ENCODE measurements around the gene PEAK1.

PEAK1 gene

GRCh38 chr15:77099741-77100463, 320.0 kb downstream of the PEAK1 start:
- DNase-seq (ENCODE audit: extremely low read depth in 1 of 2, low read depth in 1 of 2): no peak

- no peak for DNase-seq (ENCODE audit: extremely low read depth in 1 of 2, low read depth in 1 of 2)
These were observed 321.3 kb downstream of the PEAK1 start for GRCh38 chr15:77098572-77098971.

DNA sequence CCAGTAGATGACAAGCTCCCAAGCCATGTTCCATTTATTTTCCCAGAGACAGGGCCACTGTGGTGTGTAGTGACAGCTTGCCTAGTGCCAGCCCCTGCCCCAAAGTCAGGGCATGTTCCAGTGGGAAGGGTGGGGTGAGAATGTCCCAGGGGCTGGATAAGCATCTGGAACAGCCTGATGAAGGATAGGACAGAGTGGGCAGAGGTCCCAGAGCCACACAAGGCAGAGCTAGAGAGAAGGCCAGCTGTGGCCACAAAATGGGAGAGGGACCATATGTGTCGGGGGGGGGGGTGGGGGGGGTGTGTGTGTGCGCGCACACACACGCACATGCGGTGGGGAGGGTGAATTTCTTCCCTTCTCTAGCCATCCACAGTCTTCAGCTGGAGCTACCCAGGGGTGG, 322.0 kb downstream of the PEAK1 start:
- no peak for DNase-seq (ENCODE audit: extremely low read depth in 1 of 2, low read depth in 1 of 2)

GRCh38 chr15:77097248-77097721, 322.6 kb downstream of the PEAK1 start:
- no peak for DNase-seq (ENCODE audit: extremely low read depth in 1 of 2, low read depth in 1 of 2)

DNA sequence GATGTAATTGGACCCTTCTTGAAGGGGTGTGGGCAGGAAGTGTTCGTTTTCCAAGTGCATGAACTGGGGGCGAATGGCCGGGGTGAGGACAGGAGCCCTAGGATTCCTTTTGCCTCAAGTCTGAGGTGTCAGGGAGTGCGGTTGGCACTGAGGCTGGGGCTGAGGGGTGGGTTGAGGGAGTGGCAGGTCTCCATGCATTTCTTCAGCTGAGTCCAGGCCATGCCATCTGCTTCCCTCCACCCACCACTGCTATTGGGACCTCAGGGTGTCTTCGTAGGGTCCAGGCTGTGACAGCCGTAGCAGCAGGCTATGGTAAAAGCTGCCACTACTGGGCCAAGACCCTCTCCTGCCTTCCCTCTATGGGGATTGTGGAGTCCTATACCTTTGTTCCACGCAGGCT, 323.4 kb downstream of the PEAK1 start:
- DNase-seq (ENCODE audit: extremely low read depth in 1 of 2, low read depth in 1 of 2): no peak

DNA sequence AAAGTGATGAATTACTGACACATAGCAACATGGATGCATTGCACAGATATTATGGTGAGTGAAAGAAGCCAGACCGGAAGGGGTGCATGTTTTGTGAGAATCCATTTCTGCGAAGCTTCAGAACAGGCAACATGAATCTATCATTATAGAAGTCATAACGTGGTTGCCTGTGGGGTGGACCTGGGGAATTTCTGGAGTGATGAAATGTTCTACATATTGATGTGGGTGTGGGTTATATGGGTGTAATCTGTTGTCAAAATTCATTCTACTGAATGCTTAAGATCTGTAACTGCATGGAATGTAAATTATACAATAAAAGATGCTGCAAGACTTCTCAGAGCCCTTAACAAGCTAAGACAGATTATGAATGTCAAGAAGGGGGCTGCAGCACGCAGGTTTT, 323.8 kb downstream of the PEAK1 start:
- DNase-seq (ENCODE audit: extremely low read depth in 1 of 2, low read depth in 1 of 2): no peak

GRCh38 chr15:77094397-77095030, 325.4 kb downstream of the PEAK1 start:
- no peak for DNase-seq (ENCODE audit: extremely low read depth in 1 of 2, low read depth in 1 of 2)

DNA sequence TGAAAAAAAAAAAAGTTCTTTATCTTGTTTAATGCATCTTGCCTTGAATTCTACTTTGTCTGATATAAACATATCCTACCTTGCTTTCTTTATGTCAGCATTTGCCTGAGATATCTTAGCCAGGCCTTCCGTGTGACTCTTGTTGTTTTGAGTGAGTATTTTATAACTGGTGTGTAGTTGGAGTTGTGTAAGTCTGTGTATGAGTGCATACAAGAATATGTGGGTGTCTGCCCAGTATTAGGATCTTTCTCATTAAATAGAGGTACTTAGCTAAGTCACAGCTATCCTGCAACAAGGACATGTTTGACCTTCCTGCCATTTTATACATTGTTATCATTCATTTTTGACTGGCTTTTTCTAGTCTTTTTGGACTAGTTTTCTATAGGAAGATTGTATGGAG, 326.5 kb downstream of the PEAK1 start:
- no peak for DNase-seq (ENCODE audit: extremely low read depth in 1 of 2, low read depth in 1 of 2)

DNA sequence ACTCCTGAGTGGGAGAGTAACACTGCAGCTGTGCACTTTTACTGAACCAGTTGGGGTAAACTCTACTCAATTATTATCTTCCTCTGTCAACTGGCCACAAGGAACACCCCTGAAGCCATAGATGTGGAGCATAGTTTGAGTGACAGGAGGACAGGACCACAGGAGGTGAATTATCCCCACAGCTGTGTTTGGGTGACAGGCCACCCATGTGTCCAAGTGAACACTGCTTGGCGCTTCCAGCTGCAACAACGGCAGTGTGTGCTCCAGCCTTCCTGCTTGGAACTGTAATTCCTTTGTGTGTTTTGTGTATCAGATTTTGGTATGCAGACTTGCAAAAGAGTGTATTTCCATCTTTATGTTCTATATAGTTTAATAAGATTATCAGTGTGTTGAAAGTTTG, 328.8 kb downstream of the PEAK1 start:
- DNase-seq (ENCODE audit: extremely low read depth in 1 of 2, low read depth in 1 of 2): no peak

GRCh38 chr15:77087213-77087612, 332.7 kb downstream of the PEAK1 start:
- DNase-seq (ENCODE audit: extremely low read depth in 1 of 2, low read depth in 1 of 2): no peak

- no peak for DNase-seq (ENCODE audit: extremely low read depth in 1 of 2, low read depth in 1 of 2)
These were observed 334.6 kb downstream of the PEAK1 start for GRCh38 chr15:77085297-77085696.

DNA sequence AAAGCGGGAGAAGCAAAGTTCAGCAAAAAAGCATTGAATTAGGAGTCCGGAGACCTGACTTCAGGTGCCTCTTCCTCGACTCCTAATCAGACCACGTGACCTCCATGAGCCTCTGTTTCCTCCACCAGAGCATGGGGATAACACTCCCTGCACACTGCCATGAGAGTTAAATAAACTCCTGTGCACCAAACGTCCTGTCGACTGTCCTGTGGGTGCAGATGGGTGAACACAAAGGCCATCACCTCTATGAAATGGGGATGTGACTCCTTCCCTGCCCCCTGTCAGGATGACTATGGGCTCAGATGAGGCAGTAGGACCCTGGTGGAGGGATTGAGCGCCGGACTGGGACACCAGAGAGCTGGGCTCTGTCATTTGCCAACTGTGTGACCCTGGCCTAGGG, 335.5 kb downstream of the PEAK1 start:
- DNase-seq (ENCODE audit: extremely low read depth in 1 of 2, low read depth in 1 of 2): no peak

DNA sequence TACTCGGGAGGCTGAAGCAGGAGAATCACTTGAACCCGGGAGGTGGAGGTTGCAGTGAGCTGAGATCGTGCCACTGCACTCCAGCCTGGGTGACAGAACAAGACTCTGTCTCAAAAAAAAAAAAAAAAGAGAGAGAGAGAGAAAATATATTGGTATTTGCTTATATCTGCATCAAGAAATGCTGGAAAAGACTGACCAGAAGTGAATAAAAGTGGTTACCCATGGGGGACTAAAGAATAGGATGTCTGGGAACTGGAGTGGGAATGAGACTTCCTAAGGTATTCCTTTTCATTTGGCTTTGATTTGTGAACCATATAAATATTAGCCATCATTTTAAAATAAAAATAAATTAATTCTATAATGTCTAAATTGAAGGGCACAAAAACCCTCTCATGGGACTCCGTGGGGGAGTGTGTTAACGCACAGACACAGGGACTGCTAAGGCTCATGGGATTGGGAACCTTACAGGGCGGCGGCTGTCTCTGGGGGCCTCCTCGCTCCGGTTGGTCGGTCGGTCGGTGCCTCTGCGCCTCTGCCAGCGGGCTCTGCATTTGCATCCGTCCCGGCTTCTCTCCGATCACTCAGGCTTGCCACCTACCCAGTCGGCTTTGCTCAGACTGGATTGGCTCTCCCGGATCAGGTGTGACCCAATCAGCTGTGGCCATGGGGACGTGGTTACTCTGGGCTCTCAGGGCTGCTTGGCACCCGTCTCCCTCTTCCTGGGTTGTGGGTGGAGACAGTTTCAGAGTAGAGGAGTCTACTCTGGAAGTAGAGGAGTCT, 336.3 kb downstream of the PEAK1 start:
- DNase-seq (ENCODE audit: extremely low read depth in 1 of 2, low read depth in 1 of 2): peak in 1 of 2 donors; percentile 70

- DNase-seq (ENCODE audit: extremely low read depth in 1 of 2, low read depth in 1 of 2): no peak
These were observed 337.9 kb downstream of the PEAK1 start for GRCh38 chr15:77081971-77082370.

GRCh38 chr15:77076323-77076915, 343.5 kb downstream of the PEAK1 start:
- DNase-seq (ENCODE audit: extremely low read depth in 1 of 2, low read depth in 1 of 2): no peak

- no peak for DNase-seq (ENCODE audit: extremely low read depth in 1 of 2, low read depth in 1 of 2)
These were observed 344.4 kb downstream of the PEAK1 start for GRCh38 chr15:77075528-77075927.

DNA sequence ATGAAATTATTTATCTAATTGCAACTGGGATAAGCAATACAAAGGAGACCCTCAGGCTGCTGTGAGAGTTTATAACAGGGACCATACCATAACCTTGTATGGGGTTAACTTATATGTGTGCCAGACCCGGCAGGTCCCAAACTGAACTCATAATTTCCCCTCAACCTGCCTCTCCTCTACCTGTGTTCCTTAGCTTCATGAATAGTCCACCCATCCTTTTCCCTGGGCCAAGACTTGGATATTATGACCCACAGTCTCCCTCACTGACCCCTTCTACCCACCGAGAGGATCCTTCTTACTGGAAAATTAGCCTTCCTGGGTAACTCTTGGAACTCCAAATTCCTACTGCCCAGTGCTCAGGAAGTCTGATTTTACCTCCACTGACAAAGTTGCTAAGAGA, 345.6 kb downstream of the PEAK1 start:
- DNase-seq (ENCODE audit: extremely low read depth in 1 of 2, low read depth in 1 of 2): no peak

DNA sequence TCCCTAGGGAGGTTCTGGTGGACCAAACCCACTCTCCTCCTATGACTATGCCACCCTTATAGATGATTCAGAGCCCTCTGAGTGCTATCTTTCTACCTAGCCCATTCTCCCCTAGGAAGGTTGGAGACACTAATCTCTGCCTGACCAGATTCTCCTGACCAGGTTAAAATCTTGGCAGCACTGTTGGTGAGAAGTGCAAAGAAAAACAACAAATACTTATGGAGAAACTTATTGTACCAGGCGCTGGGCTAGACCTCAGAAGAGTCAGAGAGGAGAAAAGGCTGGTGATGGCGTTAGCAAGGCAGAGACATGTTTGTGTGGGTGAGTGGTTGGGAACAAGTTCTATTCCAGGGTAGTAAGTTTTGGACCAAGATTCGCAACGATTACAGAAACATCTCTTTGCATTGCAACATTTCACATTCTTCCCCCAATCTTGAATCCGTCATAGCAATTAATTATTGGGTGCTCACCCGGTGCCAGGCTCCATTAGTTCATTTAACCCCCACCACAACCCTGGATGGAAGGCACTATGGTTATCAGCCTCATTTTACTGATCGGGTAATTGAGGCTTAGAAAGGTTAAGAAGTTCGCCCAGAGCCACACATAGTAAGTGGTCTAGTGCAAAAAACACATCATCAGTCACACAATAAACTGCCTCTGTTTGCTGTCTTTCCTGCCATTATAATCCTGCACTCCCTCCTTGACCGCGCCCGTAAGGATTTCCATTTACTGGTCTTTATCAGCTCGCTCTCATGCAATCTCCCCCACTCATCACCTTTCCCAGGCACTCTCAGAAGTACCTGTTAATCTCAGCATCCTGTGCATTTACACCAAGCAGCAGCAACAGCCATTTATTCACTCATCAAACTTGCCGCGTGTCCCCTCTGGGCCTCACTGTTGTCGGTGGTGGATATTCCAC, 348.3 kb downstream of the PEAK1 start:
- DNase-seq (ENCODE audit: extremely low read depth in 1 of 2, low read depth in 1 of 2): no peak

- DNase-seq (ENCODE audit: extremely low read depth in 1 of 2, low read depth in 1 of 2): peak; percentile 89 to 91
These were observed 349.2 kb downstream of the PEAK1 start, which contains the start of gene TSPAN3 for GRCh38 chr15:77070495-77071304. TSPAN3 (minus strand) TSS chr15:77071109; CDS start chr15:77070954, 155 bp downstream.

DNA sequence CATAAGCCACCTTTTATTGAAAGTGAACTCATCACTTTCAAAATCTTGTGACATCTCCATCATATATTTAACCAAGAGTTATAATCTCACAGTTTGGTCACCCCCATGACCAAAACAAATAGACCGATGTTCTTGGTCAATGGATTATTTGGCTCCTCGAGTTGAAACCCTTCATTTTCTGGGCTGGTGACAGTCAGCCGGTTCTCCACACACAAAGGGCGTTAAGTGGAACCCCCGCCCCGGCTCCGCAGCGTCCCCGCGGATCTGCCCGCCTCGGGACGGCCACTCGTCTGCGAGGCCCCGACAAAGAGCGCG, 349.8 kb downstream of the PEAK1 start:
- DNase-seq (ENCODE audit: extremely low read depth in 1 of 2, low read depth in 1 of 2): no peak

Data from stimulated activated CD8-positive, alpha-beta memory T cell treated with anti-CD3 and anti-CD28 coated beads, Interleukin-7, amount 100 ng/mL, for 48 hours (primary cell).